MCF 10A (cell line): ENCODE measurements around the gene GGTA1. TPM values are rescaled to one million over a fixed set of nuclear protein-coding genes. Genes with fewer than 3 reads are reported as not detected.
A peak's percentile ranks its signal among the peaks of the same experiment; 100 is the strongest.

Experiments
- BruUV-seq: library from RNA; stranded (reverse); fragments of 400-500 nt; replicated peaks from 2 replicates; lab custom pipeline; 2021; lab: Mats Ljungman, UMichigan
- CTCF ChIA-PET: fragments of 300-600 bp; sonication (Branson Sonifier 250); formaldehyde crosslinking; extraction: SDS; loops from one replicate; lab custom pipeline; 2021; ENCODE audit warnings: antibody characterized with exemption, inconsistent platforms; lab: Yijun Ruan, JAX
- POLR2A ChIA-PET: fragments of 300-600, 350-650 bp; sonication (Branson Sonifier 250); formaldehyde crosslinking; extraction: SDS; loops from one replicate; lab custom pipeline; 2020; ENCODE audit warnings: antibody characterized with exemption, inconsistent platforms; lab: Yijun Ruan, JAX
- DNase-seq: peaks from one replicate; pipeline ENCODE4 v3.0.0-alpha.2; 2018; ENCODE audit not compliant: unreplicated experiment
- H3K27ac Mint-ChIP-seq: one replicate; pipeline ENCODE4 v1.8.0; 2022; ENCODE audit warnings: mild to moderate bottlenecking, low read depth, mixed read lengths; ENCODE audit not compliant: unreplicated experiment
- H3K27me3 Mint-ChIP-seq: one replicate; pipeline ENCODE4 v1.8.0; 2022; ENCODE audit warnings: mixed read lengths; ENCODE audit not compliant: insufficient read depth, unreplicated experiment
- H3K36me3 Mint-ChIP-seq: one replicate; pipeline ENCODE4 v1.8.0; 2022; ENCODE audit warnings: mild to moderate bottlenecking, moderate library complexity, mixed read lengths; ENCODE audit not compliant: insufficient read depth, unreplicated experiment
- H3K4me1 Mint-ChIP-seq: one replicate; pipeline ENCODE4 v1.8.0; 2022; ENCODE audit warnings: mixed read lengths; ENCODE audit not compliant: insufficient read depth, unreplicated experiment
- H3K4me3 Mint-ChIP-seq: one replicate; pipeline ENCODE4 v1.8.0; 2022; ENCODE audit warnings: mild to moderate bottlenecking, moderate library complexity, mixed read lengths; ENCODE audit not compliant: unreplicated experiment
- H3K9me3 Mint-ChIP-seq: one replicate; pipeline ENCODE4 v1.8.0; 2022; ENCODE audit warnings: mixed read lengths; ENCODE audit not compliant: unreplicated experiment
- CTCF ChIP-seq: fragments of 200-600 bp; IDR thresholded peaks from one replicate; pipeline ENCODE4 v1.8.0; 2022; ENCODE audit warnings: antibody characterized with exemption, mild to moderate bottlenecking; ENCODE audit not compliant: unreplicated experiment
- intact Hi-C: fragments of 100-400 bp; cut with micrococcal nuclease; formaldehyde crosslinking; loops from 2 replicates; pipeline ENCODE4 v1.14.1; 2022
- total RNA-seq: library from RNA; stranded (reverse); gene quantifications from 2 replicates; pipeline ENCODE4 v1.2.3, GENCODE V29; 2022

Gene GGTA1
- total RNA-seq, 1 experiment from 2014 or later: not detected

GRCh38 chr9:121498150-121498486 is 1.5 kb downstream of the GGTA1 start:
- POLR2A ChIA-PET: no interaction called here

GRCh38 chr9:121495976-121496375 is 3.7 kb downstream of the GGTA1 start:
- CTCF ChIA-PET: interaction anchor here (0.5 to 1.8 kb wide), 3 partner anchors 8 to 121 kb away, joined by 3 to 4 read pairs (median 3); no protein-coding TSS in a partner anchor
- no TSS peak for BruUV-seq
- intact Hi-C loops: no loop called here

More at GRCh38 chr9:121498150-121498486, 1.5 kb downstream of the GGTA1 start:
- Mint-ChIP-seq H3K36me3 (peaks cover 5% of the 10 kb centered on the region), H3K9me3 (peaks cover 11% of the 10 kb centered on the region), H3K27me3 (peaks cover 13% of the 10 kb centered on the region), H3K4me3 (peak overlapping the region; percentile 73), H3K4me1 (peaks cover 18% of the 10 kb centered on the region), H3K27ac (peak overlapping the region; percentile 35)
- peak; percentile 46 for TF ChIP-seq CTCF
- CTCF ChIA-PET: interaction anchor here (0.6 to 1.9 kb wide), 14 partner anchors 9 to 1124 kb away, joined by 3 to 13 read pairs (median 3); no protein-coding TSS in a partner anchor
- intact Hi-C loops: loop anchor here (2.0 kb wide), 1 partner anchor 35 kb away; no protein-coding TSS in a partner anchor
- no TSS peak for BruUV-seq
- DNase-seq: peak; percentile 87

GRCh38 chr9:121494192-121494591 is 5.5 kb downstream of the GGTA1 start:
- Mint-ChIP-seq H3K36me3 (peaks cover 5% of the 10 kb centered on the region), H3K4me1 (peaks cover 13% of the 10 kb centered on the region), H3K4me3 (no peak overlapping the region), H3K9me3 (peaks cover 11% of the 10 kb centered on the region), H3K27ac (no peak overlapping the region), H3K27me3 (peaks cover 8% of the 10 kb centered on the region)
- no peak for DNase-seq
- POLR2A ChIA-PET: no interaction called here
- no TSS peak for BruUV-seq
- intact Hi-C loops: no loop called here
- CTCF ChIA-PET: interaction anchor here (0.5 kb wide), 1 partner anchor 38 kb away, joined by 3 read pairs; no protein-coding TSS in a partner anchor
- no peak for TF ChIP-seq CTCF

More at GRCh38 chr9:121495976-121496375, 3.7 kb downstream of the GGTA1 start:
- Mint-ChIP-seq H3K27ac (no peak overlapping the region), H3K4me1 (peaks cover 18% of the 10 kb centered on the region), H3K36me3 (peaks cover 5% of the 10 kb centered on the region), H3K27me3 (peaks cover 13% of the 10 kb centered on the region), H3K9me3 (peaks cover 11% of the 10 kb centered on the region), H3K4me3 (no peak overlapping the region)
- POLR2A ChIA-PET: no interaction called here
- no peak for TF ChIP-seq CTCF
- no peak for DNase-seq

- peaks cover 9% of the 10 kb centered on the region for H3K9me3 Mint-ChIP-seq
- no TSS peak for BruUV-seq
- peaks cover 5% of the 10 kb centered on the region for H3K36me3 Mint-ChIP-seq
- POLR2A ChIA-PET: no interaction called here
- no peak for TF ChIP-seq CTCF
- H3K4me1 Mint-ChIP-seq: no peaks in the 10 kb centered on the region
- intact Hi-C loops: no loop called here
- CTCF ChIA-PET: no interaction called here
- no peak overlapping the region for H3K27ac Mint-ChIP-seq
- H3K27me3 Mint-ChIP-seq: no peaks in the 10 kb centered on the region
- DNase-seq: no peak
- H3K4me3 Mint-ChIP-seq: no peak overlapping the region
These were observed 8.5 kb downstream of the GGTA1 start for GRCh38 chr9:121491111-121491510.
